Measurements from ENCODE around the gene RETN. TPM values are rescaled to one million over a fixed set of nuclear protein-coding genes. Genes with fewer than 3 reads are reported as not detected.

RETN gene
- not detected in 2 replicates for total RNA-seq

GRCh38 chr19:7668842-7669241, at the start of gene RETN:
Gene RETN, plus strand, starts transcription at chr19:7669049. Its CDS starts 278 bp downstream, at chr19:7669327.

GRCh38 chr19:7629347-7630054, 39.3 kb upstream of the RETN start, which contains the start of the genes PET100 and XAB2:
Gene PET100, plus strand, starts transcription at chr19:7629793. Its CDS starts 41 bp downstream, at chr19:7629834.
Gene XAB2, minus strand, starts transcription at chr19:7629545. Its CDS starts 18 bp downstream, at chr19:7629527.

GRCh38 chr19:7633698-7634097, 35.2 kb upstream of the RETN start, which contains the start of gene PCP2:
Gene PCP2, minus strand, starts transcription at chr19:7633719. Its CDS starts 262 bp downstream, at chr19:7633457.

GRCh38 chr19:7636691-7637373, 32.0 kb upstream of the RETN start, which contains the start of gene STXBP2:
Gene STXBP2, plus strand, starts transcription at chr19:7637110. Its CDS starts 40 bp downstream, at chr19:7637150.

GRCh38 chr19:7676854-7677253, 8.0 kb downstream of the RETN start, which contains the start of gene MCEMP1:
Gene MCEMP1, plus strand, starts transcription at chr19:7677090. Its CDS starts 31 bp downstream, at chr19:7677121.

GRCh38 chr19:7680606-7681339, 11.9 kb downstream of the RETN start, which contains the start of gene TRAPPC5:
Gene TRAPPC5, plus strand, starts transcription at chr19:7680833. Its CDS starts 1,421 bp downstream, at chr19:7682254.

GRCh38 chr19:7701654-7702457, 33.0 kb downstream of the RETN start, which contains the start of gene FCER2:
Gene FCER2, minus strand, starts transcription at chr19:7702131. Its CDS starts 2,371 bp downstream, at chr19:7699760.

Other genes starting within 250 kb of the RETN start
- 0.91 and 3.2 TPM in 2 replicates for gene PEX11G, start 180.0 kb upstream of the RETN start, total RNA-seq
- 10.0 and 12.7 TPM in 2 replicates for gene ZNF358, start 152.9 kb upstream of the RETN start, total RNA-seq
- gene MCOLN1, start 146.4 kb upstream of the RETN start, total RNA-seq: 1.3 and 3.0 TPM in 2 replicates
- 68.2 and 79.0 TPM in 2 replicates for gene PNPLA6, start 133.3 kb upstream of the RETN start, total RNA-seq
- gene CAMSAP3, start 73.2 kb upstream of the RETN start, total RNA-seq: under 0.01 TPM in 1 of 2 replicates, not detected in the other
- gene XAB2, start 39.5 kb upstream of the RETN start, total RNA-seq: 22.4 and 23.7 TPM in 2 replicates
- 7.3 and 41.3 TPM in 2 replicates for gene PET100, start 39.3 kb upstream of the RETN start, total RNA-seq
- not detected in 2 replicates for gene PCP2, start 35.3 kb upstream of the RETN start, total RNA-seq
- 18.8 and 31.5 TPM in 2 replicates for gene STXBP2, start 31.9 kb upstream of the RETN start, total RNA-seq
- not detected in 2 replicates for gene MCEMP1, start 8.0 kb downstream of the RETN start, total RNA-seq
- 77.8 and 89.3 TPM in 2 replicates for gene TRAPPC5, start 11.8 kb downstream of the RETN start, total RNA-seq
- not detected in 2 replicates for gene FCER2, start 33.1 kb downstream of the RETN start, total RNA-seq
- gene CLEC4G, start 63.1 kb downstream of the RETN start, total RNA-seq: not detected in 2 replicates
- gene CD209, start 78.5 kb downstream of the RETN start, total RNA-seq: not detected in 2 replicates
- 0.97 TPM in 1 of 2 replicates, not detected in the other for gene CLEC4M, start 94.2 kb downstream of the RETN start, total RNA-seq
- gene EVI5L, start 161.2 kb downstream of the RETN start, total RNA-seq: 8.8 and 11.0 TPM in 2 replicates
- gene PRR36, start 205.3 kb downstream of the RETN start, total RNA-seq: not detected in 2 replicates
- 1.1 and 1.3 TPM in 2 replicates for gene LRRC8E, start 219.5 kb downstream of the RETN start, total RNA-seq
- 8.4 and 11.6 TPM in 2 replicates for gene MAP2K7, start 234.8 kb downstream of the RETN start, total RNA-seq
- 2.3 TPM in 1 of 2 replicates, not detected in the other for gene TGFBR3L, start 245.8 kb downstream of the RETN start, total RNA-seq

Data from epithelial cell of umbilical artery (primary cell).